ENCODE results near the gene SECISBP2. TPM values are rescaled to one million over a fixed set of nuclear protein-coding genes. Genes with fewer than 3 reads are reported as not detected.

Gene SECISBP2
- total and polyA plus RNA-seq, 2 of the 13 experiments (the other 11 are each of a cell fraction or from before 2014, with no cell fraction given), result 32.4 to 38.0 TPM

DNA sequence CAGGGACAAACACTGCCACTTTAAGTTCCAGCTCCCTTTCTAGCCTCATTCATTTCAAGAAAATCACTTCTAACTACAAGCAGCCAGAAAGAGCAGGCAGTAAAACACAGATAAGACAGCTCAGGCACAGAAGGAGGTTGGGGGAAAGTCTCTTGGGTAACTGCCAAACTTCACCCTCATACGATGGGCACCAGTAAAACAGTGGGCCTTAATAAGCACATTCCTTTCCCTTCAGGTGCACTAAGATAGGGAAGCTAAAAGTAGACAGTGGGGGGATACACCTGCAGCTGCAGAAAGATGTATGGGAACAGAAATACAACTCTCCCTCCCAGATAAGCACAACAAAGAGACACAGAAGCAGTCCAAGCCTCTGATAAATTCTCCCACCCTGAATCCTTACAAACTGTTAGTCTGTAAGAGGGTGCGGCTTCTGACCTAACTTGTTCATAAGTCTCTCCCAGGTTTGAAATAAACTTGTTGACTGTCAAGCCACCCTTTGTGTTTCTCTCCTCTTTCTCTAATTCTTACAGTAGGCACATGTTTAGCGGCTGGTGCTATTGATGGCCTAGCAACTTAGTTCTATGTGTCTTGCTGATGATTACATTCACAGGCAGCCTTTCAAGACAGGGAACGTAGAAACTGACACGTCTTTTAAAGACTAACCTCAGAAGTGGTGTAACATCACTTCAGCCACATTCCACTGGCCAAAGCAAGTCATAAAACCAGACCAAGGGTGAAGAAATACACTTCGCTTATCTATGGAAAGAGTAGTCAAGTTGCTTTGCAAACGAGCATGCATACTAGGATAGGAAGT, 14.1 kb upstream of the SECISBP2 start:
- BruUV-seq (replicated peaks), result no TSS peak
- Histone ChIP-seq H3K36me3 (replicated peaks in 1 of 2; ENCODE audit: control insufficient read depth in 1 of 2, insufficient read depth in 2 of 2, low read length in 2 of 2) (no peaks in the 10 kb centered on the region), H3K27me3 (ENCODE audit: control insufficient read depth in 1 of 2, insufficient read depth in 2 of 2, low read length in 2 of 2) (no peaks in the 10 kb centered on the region), H3K79me2 (ENCODE audit: insufficient read depth, low read length) (no peaks in the 10 kb centered on the region), H3K9me3 (ENCODE audit: low read length) (no peaks in the 10 kb centered on the region), H3K27ac (ENCODE audit: extremely low read length, insufficient read depth, low read length) (no peak overlapping the region), H4K20me1 (ENCODE audit: insufficient read depth, low read length) (no peaks in the 10 kb centered on the region), H2AFZ (ENCODE audit: low read length) (no peak overlapping the region), H3K4me1 (ENCODE audit: insufficient read depth, low read length) (peaks cover 2% of the 10 kb centered on the region), H3K9ac (ENCODE audit: insufficient read depth, low read depth, low read length) (no peak overlapping the region), H3K4me2 (ENCODE audit: low read depth, low read length) (no peak overlapping the region), H3K4me3 (replicated peaks in 1 of 3; ENCODE audit: insufficient read depth in 1 of 3, low read depth in 2 of 3, low read length in 3 of 3) (no peak overlapping the region)
- no peak for ATAC-seq
- CTCF ChIA-PET (ENCODE audit: low intra/inter-chr PET ratio, low total read pairs), result no interaction called here
- in situ Hi-C loops (cut with HindIII; ENCODE audit: extremely low pct_ligation_motif_present, low pct_unique_long_range_greater_than_20kb), result no loop called here
- 80% methylated on average over 7 of the region's 7 CpGs for WGBS (ENCODE audit: low lambda C conversion rate)
- FAIRE-seq, result no peak
- TF ChIP-seq ZNF136 (CRISPR knock-in tag; IDR thresholded peaks at IDR 0.05; ENCODE audit: low read depth), result no peak
- no peak for TF ChIP-seq ZNF256 (CRISPR knock-in tag; conservative IDR thresholded peaks at IDR 0.05)
- TF ChIP-seq SNAPC2 (CRISPR knock-in tag; IDR thresholded peaks at IDR 0.05), result no peak
- intact Hi-C loops (cut with micrococcal nuclease; ENCODE audit: unreplicated experiment), result no loop called here
- POLR2A ChIA-PET, result no interaction called here
- no peak for DNase-seq (ENCODE audit: low spot score)

DNA sequence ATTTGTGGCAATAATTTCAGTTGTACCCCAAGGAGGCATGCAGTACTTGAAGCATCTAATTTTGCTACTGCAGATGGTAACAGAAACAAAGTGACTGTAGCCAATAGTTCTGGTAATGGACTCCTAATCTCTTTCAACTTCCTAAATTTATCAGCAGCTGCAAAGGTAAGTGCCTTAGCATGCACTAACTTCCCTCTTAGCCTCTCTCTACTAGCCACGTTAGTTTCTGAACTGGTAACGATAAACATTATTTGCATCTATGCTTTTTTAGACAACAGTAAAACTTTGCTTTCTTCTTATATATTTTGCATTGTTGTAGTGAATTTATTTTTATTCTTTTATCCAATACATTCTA, 13.5 kb upstream of the SECISBP2 start:
- H3K4me1 ChIP-seq (ENCODE audit: insufficient read depth, low read length), result peaks cover 8% of the 10 kb centered on the region
- DNase-seq (ENCODE audit: low spot score) (no peak), FAIRE-seq (no peak), ATAC-seq (no peak)
- CTCF ChIA-PET (ENCODE audit: low intra/inter-chr PET ratio, low total read pairs), result no interaction called here
- no peaks in the 10 kb centered on the region for H3K9me3 ChIP-seq (ENCODE audit: low read length)
- in situ Hi-C loops (cut with HindIII; ENCODE audit: extremely low pct_ligation_motif_present, low pct_unique_long_range_greater_than_20kb), result no loop called here
- WGBS (ENCODE audit: low lambda C conversion rate), result 92% methylated on average over 2 of the region's 2 CpGs
- H3K9ac ChIP-seq (ENCODE audit: insufficient read depth, low read depth, low read length), result no peak overlapping the region
- H3K4me2 ChIP-seq (ENCODE audit: low read depth, low read length), result no peak overlapping the region
- no peaks in the 10 kb centered on the region for H3K27me3 ChIP-seq (ENCODE audit: control insufficient read depth in 1 of 2, insufficient read depth in 2 of 2, low read length in 2 of 2)
- BruUV-seq (replicated peaks), result no TSS peak
- TF ChIP-seq TRIM24 (CRISPR knock-in tag; IDR thresholded peaks at IDR 0.05) (no peak), SCMH1 (CRISPR knock-in tag; IDR thresholded peaks at IDR 0.05; ENCODE audit: borderline replicate concordance) (no peak), ARID2 (CRISPR knock-in tag; IDR thresholded peaks at IDR 0.05; ENCODE audit: borderline replicate concordance) (no peak), ZNF549 (CRISPR knock-in tag; IDR thresholded peaks at IDR 0.05) (no peak), ZBTB7A (CRISPR knock-in tag; IDR thresholded peaks at IDR 0.05) (no peak), CBX1 (IDR thresholded peaks at IDR 0.05; ENCODE audit: low read depth) (no peak), TCF12 (IDR thresholded peaks at IDR 0.05) (no peak), TCF12 (CRISPR knock-in tag; IDR thresholded peaks at IDR 0.05) (no peak), ZNF781 (CRISPR knock-in tag; IDR thresholded peaks at IDR 0.05; ENCODE audit: borderline replicate concordance, not compliant biosample characterization) (no peak), ZNF383 (CRISPR knock-in tag; IDR thresholded peaks at IDR 0.05; ENCODE audit: borderline replicate concordance) (no peak), SRSF1 (optimal IDR thresholded peaks at IDR 0.05; ENCODE audit: low read depth, low read length) (no peak)
- TF ChIP-seq, protein P1, sequence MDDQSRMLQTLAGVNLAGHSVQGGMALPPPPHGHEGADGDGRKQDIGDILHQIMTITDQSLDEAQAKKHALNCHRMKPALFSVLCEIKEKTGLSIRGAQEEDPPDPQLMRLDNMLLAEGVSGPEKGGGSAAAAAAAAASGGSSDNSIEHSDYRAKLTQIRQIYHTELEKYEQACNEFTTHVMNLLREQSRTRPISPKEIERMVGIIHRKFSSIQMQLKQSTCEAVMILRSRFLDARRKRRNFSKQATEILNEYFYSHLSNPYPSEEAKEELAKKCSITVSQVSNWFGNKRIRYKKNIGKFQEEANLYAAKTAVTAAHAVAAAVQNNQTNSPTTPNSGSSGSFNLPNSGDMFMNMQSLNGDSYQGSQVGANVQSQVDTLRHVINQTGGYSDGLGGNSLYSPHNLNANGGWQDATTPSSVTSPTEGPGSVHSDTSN (CRISPR knock-in tag; IDR thresholded peaks at IDR 0.05; ENCODE audit: borderline replicate concordance), result no peak
- TF ChIP-seq, protein P2, sequence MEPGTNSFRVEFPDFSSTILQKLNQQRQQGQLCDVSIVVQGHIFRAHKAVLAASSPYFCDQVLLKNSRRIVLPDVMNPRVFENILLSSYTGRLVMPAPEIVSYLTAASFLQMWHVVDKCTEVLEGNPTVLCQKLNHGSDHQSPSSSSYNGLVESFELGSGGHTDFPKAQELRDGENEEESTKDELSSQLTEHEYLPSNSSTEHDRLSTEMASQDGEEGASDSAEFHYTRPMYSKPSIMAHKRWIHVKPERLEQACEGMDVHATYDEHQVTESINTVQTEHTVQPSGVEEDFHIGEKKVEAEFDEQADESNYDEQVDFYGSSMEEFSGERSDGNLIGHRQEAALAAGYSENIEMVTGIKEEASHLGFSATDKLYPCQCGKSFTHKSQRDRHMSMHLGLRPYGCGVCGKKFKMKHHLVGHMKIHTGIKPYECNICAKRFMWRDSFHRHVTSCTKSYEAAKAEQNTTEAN (CRISPR knock-in tag; conservative IDR thresholded peaks at IDR 0.05), result no peak
- intact Hi-C loops (cut with micrococcal nuclease; ENCODE audit: unreplicated experiment), result no loop called here
- no peak overlapping the region for H3K4me3 ChIP-seq (replicated peaks in 1 of 3; ENCODE audit: insufficient read depth in 1 of 3, low read depth in 2 of 3, low read length in 3 of 3)
- H4K20me1 ChIP-seq (ENCODE audit: insufficient read depth, low read length), result no peaks in the 10 kb centered on the region
- no peaks in the 10 kb centered on the region for H3K36me3 ChIP-seq (replicated peaks in 1 of 2; ENCODE audit: control insufficient read depth in 1 of 2, insufficient read depth in 2 of 2, low read length in 2 of 2)
- H2AFZ ChIP-seq (ENCODE audit: low read length), result no peak overlapping the region
- POLR2A ChIA-PET, result no interaction called here
- peaks cover 4% of the 10 kb centered on the region for H3K79me2 ChIP-seq (ENCODE audit: insufficient read depth, low read length)
- H3K27ac ChIP-seq (ENCODE audit: extremely low read length, insufficient read depth, low read length), result no peak overlapping the region
